ENCODE measurements around the gene ARMH3.

The ARMH3 gene

DNA sequence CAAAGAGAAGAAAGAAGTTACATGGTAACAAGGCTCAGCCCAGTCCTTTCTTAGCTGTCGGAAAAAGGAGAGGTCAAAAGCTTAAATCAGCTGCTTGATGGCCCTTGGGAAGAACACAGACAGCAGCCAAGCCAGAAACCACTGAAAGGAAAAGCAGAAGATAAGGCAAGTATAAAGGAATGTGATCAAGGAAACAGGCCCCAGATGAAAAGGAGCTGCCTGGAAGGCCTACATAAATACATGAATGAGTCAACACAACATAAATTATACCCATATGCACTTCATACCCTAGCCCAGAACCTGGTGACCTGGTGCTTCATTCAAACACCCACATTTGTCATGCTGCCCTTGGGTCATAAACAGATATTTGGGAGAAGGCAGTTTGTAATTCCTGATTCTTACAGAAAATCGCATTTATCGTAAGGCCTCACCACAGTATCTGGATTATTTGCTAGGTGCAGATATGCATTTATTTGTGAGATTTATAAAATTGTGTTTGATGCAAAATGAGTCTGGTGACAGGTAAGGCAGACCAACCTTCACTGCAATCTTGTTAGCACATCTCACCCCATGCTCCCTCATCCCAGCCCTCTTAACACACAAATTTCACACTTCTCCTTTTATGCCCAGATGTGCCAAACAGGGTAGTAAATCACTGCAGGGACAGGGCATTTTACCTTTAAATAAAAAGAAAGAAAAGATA lies 117.5 kb downstream of the ARMH3 start:
- DNase-seq, result no peak

DNA sequence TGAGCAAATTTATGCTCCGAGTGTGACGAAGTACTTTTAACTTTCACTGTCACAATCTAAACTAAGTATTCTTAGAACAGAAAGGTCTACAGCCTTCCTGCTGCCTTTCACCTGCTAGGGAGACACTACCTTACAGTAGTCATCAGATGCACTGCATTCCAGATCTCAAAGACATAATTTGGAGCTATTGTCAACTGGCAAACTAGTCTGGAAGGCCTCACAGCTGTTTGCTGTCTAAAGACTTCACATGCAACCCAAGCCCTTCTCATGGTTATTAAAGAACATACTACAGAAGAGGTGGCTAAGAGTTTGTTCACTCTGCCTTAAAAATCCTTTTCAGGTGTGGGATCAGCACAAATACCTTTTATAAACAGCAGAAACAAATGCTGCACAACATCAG lies 120.5 kb downstream of the ARMH3 start:
- no peak for DNase-seq

DNA sequence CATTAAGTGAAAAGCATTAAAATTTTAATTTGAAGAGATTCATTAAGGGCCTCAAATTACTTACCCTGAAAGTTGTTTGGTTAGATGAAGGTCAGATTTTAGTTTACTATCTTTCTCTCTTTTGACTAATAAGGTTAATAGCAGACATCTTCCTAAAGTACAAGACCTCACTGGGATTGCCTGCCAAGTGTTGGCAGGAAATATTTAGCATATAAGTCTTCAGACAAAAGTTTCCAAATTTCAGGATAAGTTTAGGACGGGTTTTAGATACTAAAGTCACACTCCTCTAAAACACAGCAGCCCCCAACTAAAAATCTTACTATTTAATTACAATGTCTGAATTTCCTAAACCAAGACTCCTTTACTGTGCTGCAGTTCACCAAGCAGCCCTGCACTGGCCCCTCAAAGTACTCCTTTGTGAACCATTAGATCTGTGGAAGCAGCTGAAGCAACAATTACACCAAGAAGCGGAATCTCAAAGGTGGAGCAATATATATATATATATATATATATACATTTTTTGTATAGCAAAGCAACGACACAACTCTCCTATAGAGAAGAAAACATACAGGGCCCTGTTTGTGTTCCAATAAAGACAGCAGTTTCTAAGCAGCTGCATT lies 121.2 kb downstream of the ARMH3 start:
- no peak for DNase-seq

DNA sequence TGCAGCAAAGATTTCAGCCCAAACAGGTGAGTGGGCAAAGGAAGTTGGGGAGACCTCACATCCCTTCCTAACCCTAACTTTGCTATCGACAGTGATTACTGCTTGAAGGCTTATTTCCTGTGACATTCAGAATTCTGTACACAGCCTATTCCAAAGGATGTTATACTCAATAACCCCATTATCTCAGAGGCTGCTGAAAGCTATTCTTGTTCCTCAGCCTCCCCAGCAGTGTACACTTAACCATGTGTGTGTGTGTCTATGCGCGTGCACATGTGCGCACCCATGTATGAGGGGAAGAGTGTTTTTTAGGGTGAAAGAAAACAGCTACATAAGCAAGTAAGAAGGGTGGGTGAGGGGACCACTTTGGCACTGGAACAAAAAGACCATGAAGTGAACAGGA lies 122.0 kb downstream of the ARMH3 start:
- DNase-seq, result no peak

DNA sequence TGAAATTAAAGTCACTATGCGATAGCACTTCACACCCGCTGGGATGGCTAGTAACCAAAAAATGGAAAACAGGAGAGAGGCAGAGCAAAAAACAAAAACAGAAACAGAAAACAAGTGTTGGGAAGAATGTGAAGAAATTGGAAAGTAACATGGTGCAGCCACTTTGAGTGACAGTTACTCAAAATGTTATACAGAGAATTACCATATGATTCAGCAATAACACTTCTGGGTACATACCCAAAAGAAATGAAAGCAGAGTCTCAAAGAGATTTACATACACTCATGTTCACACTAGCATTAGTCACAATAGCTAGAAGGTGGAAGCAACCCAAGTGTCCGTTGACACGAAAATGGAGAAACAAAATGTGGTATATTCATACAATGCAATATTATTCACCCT lies 123.8 kb downstream of the ARMH3 start:
- DNase-seq, result no peak

DNA sequence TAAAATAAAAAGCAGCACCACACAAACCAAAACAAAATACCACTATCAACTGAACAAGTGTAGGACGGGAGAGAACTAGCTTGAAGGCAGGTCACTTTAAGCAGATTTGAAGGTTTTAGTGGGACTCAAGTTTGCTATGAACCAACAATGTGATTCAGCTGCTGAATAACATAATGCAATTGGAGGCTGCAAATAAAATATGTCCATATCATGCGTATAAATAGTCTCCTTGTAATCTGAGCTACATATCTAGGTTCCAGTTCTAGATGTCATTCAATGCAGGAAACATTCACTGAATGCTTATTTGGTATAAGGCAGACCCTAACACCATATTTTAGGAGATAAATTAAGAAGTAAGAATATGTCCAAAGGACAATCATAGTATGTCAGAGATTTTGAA lies 130.9 kb downstream of the ARMH3 start:
- no peak for DNase-seq

DNA sequence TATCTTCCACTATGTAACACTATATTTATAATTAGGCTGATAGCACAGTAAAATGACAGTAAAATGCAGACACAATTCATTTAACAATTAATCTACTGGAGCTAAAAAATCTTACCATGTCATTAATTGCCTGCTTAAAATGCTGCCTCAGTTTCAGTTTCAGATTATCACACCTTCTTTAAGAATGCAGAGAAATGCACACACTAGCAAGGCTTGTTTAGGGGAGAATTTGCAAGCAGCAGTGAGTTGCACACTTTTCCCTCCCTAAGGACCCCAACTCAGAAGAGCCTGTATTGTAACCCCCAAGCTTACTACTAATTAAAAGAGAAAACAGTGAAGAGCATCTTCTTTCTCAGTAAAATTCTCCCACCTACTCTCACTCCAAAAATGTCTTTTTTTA lies 132.7 kb downstream of the ARMH3 start:
- no peak for DNase-seq

DNA sequence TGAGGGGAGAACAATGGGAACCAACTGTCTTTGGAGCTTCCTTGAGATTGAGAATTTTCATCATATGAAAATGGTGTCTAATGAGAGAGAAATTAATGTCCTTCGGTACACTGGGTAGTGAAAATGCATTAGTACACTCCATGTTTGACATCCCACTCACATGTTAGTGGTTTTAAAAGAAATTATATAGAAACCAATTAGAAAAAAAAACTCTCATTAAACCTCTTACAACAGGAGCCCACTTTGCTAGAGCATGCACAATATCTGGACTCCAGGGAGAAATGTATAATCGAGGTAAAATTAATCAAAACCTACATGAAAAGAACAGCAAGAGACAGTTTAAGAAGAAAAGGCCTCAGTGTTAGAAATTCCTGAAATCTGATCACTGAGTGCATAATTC lies 133.1 kb downstream of the ARMH3 start:
- DNase-seq, result no peak

DNA sequence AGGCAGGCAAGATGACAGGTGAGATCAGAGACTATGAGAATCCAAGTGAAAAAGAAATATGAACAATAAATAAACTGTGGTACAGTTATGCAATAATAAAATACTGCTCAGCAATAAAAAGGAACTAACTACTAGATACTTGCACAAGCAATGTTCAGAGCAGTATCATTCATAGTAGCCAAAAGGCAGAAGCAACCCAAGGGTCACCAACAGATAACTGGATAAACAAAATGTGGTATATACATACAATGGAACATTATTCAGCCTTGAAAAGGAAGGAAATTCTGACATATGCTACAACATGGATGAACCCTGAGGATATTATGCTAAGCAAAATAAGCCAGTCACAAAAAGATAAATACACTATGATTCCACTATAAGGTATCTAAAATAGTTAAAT lies 135.4 kb downstream of the ARMH3 start:
- no peak for DNase-seq

DNA sequence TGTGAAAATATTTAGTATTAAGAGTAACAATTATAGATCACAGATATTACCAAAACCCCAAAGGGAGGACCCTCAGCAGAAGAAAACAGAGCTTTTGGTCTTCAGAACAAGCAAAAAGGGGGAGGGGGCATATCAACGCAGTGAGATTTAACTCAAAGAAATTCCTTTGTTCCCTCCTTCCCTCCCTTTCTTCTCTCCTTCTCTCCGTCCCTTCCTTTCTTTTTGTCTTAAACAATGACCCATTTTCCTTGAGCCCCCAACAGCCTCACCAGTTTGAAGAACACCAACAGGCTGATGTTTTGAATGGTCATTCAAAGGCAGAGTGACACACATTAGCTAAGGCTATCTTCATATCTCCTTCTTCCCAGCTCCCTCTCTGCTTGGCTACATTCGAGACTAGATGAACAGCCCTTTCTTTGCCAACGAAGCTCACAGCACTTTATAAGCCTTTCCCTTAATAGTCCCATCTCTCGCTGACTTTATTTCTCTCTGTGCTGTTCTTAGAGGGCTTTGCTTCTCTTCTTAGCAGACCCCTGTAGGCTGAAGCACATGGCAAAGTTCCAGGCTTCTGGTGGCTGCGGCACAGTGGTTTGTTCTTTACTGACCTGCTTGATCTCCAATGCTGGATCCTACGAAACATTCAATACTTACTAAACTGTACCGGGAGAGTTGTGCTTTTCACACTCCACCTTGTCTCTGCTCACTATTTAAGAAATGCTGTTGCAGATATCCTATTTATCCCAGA lies 136.8 kb downstream of the ARMH3 start:
- DNase-seq, result no peak

DNA sequence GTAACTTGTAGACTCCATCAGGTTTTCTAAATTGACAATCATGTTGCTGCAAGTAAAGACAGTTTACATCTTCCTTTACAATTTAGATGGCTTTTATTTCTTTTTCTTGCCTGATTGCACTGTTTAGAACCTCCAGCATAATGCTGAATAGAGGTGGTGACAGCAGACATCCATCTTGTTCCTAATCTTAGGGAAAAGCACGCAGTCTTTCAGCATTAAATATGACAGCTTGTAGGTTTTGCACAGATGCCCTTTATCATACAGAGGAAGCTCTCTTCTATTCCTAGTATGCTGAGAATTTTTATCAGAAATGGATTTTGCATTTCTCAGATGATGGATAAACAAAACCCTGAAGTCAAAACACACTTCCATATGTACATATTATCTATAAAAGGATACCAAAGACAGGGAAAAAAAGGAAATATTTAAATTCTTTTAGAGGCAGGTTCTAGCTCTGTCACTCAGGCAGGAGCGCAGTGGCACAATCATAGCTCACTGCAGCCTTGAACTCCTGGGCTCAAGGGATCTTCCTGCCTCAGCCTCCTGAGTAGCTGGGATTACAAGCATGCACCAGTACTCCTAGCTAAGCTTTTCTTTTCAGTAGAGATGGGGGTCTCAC lies 143.3 kb downstream of the ARMH3 start:
- DNase-seq, result no peak

DNA sequence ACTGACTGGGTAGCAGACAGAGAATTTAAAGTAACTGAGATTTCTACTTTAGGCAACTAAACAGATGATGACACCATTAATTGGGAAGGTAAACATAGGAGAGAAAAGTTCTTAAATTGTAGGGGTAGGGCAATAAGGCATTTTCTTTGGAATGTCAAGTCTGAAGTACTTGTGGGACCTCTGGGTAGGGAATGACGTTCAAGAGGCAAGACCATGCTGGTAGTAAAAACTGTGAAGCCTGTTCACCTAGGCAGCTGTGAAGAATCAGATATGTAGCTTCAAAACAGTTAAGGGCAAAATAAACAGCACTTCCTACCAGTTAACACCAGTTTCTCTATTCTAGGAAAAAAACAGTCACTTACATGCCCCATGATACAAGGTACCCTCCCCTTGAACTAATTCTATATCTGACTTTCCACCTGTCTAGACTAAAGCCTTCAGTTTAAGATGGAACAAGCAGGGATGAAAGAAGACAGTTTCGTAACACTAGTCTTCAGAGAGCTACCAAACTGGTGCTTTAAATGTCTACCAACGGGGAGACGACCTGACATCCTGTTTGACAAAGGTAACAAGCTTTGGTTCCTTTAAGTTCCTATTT lies 149.3 kb downstream of the ARMH3 start:
- DNase-seq, result no peak

DNA sequence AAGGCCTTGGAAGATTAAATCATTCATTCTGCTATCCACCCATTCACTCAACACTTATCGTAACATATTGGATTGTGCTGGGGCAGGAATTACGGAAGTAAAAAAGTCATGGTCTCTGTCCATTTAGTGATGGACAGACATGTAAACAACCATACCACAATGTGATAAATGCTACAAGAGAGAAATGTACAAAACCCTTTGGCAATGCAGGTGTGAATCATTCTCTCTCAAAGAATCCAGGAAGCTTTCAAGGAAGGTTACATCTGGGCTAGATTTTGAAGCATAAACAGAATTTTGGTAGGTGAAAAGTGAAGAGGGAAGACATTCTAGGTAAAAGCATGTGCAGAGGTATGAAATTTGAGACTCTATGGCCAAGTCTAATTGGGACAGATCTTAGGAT lies 150.7 kb downstream of the ARMH3 start:
- no peak for DNase-seq

DNA sequence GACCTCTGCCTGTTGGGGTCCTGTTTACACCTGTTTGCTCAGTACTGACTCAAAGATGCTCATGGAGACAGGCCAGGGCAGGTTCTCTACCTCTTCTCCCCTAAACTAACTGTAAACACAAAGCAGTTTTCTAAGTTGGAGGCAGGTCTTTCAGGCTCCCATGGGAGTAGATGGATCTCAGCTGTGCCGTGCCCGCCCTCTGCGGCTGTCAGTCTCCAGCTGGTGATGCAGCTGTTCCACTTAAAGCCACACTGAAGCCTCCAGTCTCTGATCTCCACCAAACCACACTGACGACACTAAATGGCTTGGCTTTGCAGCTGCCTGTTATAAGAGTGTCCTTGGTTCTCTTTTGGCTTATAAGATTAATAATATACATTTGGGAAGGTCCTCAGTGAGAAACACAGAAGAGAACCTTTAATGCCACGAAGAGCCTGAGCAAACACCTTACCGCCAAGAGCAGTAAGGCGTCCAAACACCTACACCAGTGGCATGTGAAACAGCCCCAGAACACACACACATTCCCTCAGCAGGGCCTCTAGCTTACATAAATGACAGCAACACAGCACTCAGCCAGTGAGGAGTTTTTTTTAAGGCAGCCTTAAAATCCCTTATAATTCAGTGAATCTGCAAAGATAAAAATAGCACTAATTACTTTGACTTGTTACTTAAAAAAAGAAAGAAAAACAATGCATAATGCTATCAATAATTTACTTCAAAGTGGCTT lies 152.0 kb downstream of the ARMH3 start:
- DNase-seq, result peak; percentile 24

DNA sequence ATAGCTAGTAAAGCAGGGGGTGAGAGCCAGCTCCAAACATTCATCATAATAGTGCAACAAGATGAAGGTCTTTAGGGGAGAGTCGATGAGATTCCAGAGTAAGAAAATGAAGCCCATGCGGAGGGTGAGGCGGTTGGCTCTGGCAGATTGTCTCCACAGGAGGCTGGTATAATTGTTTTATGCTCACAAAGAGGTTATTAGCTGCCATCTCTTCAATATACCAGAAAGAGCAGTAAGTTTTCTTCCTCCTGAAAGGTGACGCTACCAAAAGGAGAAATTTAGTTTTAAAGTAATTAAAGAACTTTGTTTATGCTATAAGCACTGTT lies 153.2 kb downstream of the ARMH3 start:
- DNase-seq, result no peak

DNA sequence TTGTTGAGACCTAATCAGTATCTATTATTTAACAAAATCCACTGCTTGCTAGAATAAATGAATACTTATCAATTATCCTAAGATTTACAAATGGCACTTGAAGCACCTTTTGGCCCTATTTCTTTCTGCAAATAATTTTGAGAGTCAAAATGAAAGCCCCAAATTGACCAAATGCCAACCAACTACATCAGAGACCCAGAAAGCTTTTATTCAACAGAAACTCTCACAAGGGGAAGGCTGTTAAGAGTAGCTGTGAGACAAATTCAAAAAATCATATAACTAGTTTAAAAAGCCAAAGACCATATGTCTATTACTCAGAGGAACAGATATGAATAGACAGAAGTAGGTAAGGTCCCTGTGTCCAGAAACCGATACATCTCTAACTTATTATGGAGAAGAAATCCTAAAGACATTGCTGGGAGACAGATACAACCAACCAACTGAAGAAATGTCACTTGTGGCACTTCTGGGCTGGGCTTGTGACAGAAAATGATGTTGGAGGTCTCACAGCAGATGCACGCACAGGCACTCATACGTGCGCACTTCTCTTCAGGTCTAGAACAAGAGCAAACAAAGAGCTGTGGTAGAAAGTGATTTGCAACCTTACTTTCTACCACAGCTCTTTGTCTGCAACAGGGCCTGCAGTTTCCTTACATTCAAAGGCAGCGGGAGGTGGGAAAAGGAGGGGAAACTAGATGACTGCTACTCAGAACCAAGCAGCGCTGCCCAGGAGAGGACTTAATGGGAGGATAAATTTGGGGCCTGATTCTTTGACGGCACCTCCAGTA lies 153.7 kb downstream of the ARMH3 start:
- DNase-seq, result no peak

DNA sequence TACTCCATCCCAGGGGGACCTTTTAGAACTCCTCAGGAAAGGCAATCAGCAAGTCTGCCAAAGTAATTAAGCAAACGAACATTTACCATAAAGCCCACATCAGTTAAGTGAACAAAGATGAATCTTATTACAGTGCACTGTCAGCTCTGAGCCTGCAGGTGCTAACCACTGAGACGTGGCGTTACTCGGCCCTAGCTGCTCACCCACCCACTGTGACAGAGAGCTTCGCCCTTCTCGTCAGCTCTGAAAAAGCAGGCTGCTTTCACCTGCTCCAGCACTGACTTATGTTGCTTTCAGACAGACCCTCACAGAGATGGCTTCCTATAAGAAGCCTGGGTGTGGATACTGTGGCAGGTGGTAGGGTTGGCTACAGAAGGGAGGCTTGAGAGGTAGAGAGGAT lies 154.6 kb downstream of the ARMH3 start:
- DNase-seq, result no peak

DNA sequence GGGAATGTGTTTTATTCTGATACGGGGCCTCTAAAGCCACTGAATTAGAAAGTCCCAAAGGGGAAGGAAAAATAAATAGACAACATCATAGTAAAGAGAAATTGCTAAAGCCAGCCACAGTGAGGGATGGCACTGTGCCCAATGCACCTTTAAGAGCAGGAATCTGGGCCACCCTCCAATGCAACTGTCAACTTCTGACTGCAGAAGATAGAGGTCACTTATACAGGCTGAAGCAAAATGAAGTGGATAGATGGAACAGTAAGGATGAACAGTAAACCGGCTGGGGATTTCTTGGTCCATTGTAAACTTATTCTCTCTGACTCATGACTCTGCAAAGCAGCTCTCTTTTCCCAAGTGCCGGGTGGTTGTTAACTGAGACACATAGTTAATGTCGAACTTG lies 158.3 kb downstream of the ARMH3 start:
- DNase-seq, result no peak

DNA sequence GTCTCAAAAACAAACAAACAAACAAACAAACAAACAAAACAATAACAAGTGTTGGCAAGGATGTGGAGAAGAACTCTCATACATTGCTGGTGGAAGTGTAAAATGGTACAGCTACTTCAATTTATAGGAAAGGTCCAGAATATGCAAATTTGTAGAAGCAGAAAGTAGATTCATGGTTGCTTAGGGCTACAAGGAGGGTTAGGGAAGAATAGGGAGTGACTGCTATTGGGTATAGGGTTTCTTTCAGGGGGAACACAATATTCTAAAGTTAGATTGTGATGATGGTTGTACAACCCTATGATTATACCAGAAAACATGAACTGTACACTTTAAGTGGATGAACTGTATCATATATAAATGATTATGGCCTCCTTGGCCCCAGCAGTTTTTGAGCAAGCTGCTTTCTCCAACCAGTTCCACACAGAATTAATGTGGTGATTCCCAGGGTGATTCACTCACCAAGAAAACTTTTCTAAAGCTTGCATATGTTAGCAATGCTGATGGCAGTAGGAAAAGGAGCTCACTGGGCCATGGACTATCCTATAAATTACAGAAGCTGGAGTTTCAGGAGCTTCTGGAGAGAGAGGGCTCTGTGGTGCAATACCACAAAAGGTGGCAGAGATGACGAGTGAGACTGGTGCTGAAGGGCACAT lies 159.6 kb downstream of the ARMH3 start:
- no peak for DNase-seq

DNA sequence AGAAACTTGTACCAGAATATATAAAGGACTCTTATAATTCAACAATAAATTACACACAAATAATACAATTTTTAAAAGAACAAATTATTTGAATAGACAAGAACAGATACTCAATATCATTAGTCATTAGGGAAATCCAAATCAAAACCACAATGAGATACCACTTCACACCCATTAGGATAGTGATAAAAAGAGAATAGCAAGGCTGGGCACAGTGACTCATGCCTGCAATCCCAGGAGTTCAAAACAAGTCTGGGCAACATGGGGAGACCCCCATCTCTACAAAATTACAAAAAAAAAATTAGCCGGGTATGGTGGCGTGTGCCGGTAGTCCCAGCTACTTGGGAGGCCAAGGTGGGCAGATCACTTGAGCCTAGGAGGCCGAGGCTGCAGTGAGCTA lies 160.2 kb downstream of the ARMH3 start:
- DNase-seq, result no peak

DNA sequence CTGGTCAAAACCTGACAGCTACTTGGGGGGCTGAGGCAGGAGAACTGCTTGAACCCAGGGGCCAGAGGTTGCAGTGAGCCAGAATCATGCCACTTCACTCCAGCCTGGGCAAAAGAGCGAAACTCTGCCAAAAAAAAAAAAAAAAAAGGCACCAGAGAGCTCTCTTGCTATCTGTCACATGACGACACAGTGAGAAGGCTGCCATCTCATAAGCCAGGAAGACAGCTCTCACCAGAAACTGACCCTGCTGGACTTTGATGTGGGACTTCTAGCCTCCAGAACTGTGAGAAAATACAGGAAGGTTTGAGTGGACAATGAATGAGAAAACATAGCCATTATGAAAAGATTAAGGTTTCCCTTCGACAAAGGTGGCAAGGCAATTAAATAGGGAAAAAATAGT lies 161.2 kb downstream of the ARMH3 start:
- DNase-seq, result no peak

DNA sequence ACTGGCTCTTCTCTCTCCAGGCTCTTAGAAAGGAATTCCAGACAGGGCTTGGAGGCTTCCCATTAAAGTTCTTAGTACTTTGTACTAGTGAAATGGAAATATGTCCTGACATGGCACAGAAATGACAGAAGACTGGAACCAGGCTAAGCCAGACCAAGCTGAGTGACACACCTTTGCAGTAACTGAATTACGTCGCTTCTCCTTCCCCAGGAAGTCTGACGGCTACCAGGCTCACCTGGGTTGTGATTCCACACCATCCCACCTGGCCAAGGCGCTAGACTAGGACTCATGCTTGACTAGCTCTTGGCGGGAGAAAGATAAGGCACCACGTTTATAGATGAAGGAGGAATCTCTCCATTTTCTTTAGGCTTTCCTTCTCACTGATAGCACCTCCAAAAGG lies 161.7 kb downstream of the ARMH3 start:
- no peak for DNase-seq

Measured in stimulated activated CD4-positive, alpha-beta T cell treated with anti-CD3 and anti-CD28 coated beads, Interleukin-15, amount 100 ng/mL, for 24 hours (primary cell).